ENCODE measurements around the gene EXO5.
"Not testable (repeated sequence)": the region's sequence is repeated elsewhere in the genome, so short reads cannot be mapped to it uniquely, and the experiment has no call there.

Gene EXO5

DNA sequence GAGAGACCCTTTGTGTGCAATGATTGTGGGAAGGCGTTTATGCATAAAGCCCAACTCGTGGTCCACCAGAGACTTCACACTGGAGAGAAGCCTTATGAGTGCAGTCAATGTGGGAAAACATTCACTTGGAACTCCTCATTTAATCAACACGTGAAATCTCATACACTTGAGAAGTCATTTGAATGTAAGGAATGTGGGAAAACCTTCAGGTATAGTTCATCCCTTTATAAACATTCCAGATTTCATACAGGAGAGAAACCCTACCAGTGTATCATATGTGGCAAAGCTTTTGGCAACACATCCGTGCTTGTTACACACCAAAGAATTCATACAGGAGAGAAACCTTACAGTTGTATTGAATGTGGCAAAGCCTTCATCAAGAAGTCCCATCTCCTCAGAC, 38.4 kb downstream of the EXO5 start:
- in situ Hi-C loops (cut with MboI; ENCODE audit: low sequenced_read_pairs), result no loop called here

DNA sequence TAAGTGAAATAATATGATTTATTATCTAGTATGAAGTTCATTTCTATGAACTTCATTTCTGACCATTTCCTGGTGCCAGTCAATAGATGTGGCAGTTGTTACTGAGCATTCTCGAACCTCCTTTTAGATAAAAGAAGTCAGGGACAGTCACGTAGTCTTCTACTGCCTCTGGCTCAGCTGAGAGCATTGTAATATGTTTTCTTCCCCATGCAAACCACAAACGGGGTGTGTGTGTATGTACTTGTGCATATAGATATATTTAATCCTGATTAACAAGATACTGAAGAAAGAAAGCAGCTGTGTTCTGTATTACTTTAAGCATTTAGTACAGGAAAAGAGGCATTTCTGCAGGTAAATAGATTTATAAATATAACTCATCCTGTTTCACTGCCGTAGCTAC, 44.5 kb downstream of the EXO5 start:
- in situ Hi-C loops (cut with MboI; ENCODE audit: low sequenced_read_pairs), result no loop called here

- in situ Hi-C loops (cut with MboI; ENCODE audit: low sequenced_read_pairs), result not testable (repeated sequence)
Measured at GRCh38 chr1:40554807-40555206, 46.2 kb downstream of the EXO5 start.

DNA sequence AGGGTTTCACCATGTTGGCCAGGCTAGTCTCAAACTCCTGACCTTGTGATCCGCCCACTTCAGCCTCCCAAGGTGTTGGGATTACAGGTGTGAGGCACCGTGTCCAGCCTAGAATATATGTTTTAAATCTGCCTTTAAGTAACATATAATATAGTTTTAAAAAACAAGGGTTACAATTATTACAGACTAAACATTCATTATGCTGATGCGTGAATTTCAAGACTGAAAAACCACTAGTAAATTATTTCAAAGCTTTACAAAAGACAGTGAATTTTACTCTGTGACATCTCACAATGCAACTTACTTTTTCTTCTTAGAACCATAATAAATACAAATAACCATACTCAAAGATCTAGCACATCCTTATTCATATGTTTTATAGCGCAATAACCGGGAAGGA, 47.6 kb downstream of the EXO5 start:
- in situ Hi-C loops (cut with MboI; ENCODE audit: low sequenced_read_pairs), result no loop called here

DNA sequence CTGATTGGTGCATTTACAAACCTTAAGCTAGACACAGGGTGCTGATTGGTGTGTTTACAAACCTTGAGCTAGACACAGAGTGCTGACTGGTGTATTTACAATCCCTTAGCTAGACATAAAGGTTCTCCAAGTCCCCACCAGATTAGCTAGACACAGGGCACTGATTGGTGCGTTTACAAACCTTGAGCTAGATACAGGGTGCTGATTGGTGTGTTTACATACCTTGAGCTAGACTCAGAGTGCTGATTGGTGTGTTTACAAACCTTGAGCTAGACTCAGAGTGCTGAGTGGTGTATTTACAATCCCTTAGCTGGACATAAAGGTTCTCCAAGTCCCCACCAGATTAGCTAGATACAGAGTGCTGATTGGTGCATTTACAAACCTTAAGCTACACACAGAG, 49.7 kb downstream of the EXO5 start:
- in situ Hi-C loops (cut with MboI; ENCODE audit: low sequenced_read_pairs), result not testable (repeated sequence)

DNA sequence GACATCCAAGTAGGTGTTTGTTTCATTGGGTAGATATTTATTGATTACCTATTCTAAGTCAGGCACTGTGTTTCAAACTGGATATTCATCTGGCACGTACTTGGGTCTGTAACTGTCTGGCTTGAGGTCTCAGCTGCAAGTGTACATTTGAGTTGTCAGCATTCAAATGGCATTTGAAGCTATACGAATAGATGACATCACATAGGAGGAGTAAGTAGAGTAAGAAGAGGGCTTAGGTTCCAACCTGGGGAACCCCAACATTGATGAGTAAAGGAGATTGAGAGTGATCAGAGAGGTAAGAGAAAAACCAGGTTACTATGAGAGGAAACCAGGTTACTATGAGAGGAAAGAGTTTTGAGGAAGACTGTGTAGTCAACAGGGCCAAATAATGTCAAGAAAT, 53.6 kb downstream of the EXO5 start:
- in situ Hi-C loops (cut with MboI; ENCODE audit: low sequenced_read_pairs), result no loop called here

- in situ Hi-C loops (cut with MboI; ENCODE audit: low sequenced_read_pairs), result no loop called here
Measured at GRCh38 chr1:40563266-40563665, 54.7 kb downstream of the EXO5 start.

DNA sequence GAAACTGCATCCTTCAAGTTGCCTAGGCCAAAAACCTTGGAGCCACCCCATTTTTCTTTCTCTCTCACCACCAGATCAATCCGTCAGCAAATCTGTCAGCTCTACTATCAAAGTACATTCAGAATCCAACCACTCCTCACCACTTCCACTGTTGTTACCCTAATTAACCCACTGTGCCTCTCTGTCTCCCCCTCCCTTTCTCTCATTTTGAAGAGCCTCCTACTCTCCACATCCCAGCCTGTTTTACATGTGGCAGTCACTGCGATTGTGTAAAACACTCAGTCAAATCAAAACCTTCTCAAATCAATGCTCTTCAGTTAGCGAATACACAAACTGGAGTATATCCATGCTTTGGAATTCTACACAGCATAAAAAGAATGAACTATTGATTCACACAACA, 55.9 kb downstream of the EXO5 start:
- in situ Hi-C loops (cut with MboI; ENCODE audit: low sequenced_read_pairs), result no loop called here

GRCh38 chr1:40564913-40565312, 56.3 kb downstream of the EXO5 start:
- in situ Hi-C loops (cut with MboI; ENCODE audit: low sequenced_read_pairs), result no loop called here
